Measurements from ENCODE around the gene EXOC3.

GRCh38 chr5:415928-416635 lies 26.9 kb upstream of the EXOC3 start:
- no peak for TF ChIP-seq CTCF (conservative IDR thresholded peaks at IDR 0.05; ENCODE audit: low read length)
- no peak for TF ChIP-seq EZH2phosphoT487 (IDR thresholded peaks at IDR 0.05; ENCODE audit: borderline replicate concordance)
